Fibroblast of skin of right quadriceps (primary cell): ENCODE data around the gene SPOCD1.

Source experiments
- DNase-seq: peaks from one replicate; pipeline ENCODE4 v3.0.0-alpha.2; 2013

The SPOCD1 gene

DNA sequence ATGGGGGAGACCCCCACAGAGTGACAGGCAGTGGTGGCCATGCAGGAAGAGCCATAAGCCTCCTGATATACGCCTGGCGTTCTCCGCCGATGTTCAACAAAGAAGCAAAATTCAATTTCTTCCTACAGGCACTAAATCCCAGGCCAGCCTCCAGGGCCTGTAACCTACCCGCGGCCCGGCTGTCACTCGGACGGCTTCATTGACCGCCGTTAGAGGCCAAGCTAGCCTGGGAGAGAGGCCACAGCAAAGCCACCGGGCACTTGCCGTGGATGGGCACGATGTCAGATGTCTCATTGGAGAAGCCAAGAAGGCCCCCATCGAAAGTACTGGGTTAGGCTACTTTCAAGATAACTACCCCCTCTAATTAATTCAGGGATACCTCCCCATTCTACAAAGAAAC, 61.4 kb downstream of the SPOCD1 start:
- no peak for DNase-seq

DNA sequence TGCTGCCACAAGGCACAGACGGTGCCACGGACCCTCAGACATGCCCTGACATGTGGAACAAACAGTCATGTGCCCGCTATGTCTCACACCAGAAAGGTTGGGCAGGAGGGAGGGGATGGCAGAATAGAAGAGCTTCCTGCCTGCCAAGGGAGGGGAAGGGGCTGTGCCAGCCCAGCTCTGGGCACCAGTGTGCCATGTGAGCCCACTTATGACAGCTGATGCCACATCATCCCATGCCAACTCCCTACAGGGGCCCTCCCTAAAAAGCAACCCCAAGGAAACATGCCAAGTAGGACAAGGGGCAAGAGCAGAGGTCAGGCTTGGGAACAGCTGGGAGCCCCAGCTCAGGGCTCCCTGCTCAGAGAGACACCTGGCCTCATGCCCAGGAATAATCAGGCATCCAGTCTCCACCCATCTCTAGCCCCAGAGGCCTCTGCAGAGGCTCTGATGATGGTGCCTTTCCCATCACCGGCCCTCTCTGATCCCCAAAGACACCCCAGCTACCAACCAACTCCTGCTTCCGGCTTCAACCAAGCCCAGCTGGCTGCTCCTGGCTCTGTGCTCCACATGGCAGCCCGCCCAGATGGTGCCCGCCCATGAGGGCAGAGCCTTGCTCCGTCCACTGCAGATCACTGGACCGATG, 62.0 kb downstream of the SPOCD1 start:
- DNase-seq, result no peak

DNA sequence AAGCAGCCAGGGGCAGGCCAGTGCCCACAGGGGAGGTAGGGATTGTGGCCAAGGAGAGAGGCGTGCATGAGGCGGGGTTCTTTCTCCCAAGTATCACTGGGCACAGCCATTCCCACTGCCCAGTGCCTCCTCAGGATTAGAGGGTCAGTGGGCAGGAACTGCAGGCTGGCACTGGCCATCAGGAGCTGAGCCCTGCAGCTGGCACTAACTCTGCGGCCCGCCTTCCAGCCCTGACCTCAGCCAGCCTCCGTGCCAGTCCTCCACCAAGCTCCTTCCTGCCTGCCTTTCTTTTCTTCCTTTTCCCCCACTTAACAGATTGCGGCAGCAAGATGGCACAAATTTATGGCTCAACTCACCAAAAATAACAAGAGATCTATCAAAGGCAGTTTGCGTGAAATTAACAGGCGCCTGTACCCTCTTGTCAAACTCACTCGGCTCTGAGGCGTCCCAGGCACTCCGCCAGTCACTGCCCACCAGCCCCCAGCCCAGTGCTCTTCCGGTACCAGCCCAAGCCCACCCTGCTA, 62.8 kb downstream of the SPOCD1 start:
- no peak for DNase-seq

DNA sequence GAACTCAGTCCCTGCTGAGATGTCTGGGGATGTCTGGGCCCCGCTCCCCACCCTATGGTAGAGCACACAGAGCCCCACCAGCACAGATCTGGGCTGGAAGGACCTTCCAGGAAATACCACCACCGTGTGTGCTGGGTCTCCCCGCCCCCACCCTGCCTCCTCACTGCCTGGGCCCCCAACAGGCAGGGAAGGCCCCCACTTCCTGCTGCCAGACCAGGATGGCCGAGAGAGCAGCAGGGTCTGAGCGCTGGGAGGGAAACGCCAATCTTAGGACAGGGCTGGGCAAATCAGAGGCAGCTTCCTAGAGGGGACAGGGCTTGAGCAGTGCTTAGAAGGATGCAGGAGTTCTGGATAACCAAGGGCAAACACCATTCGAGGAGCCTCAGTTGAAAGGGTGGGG, 63.6 kb downstream of the SPOCD1 start:
- DNase-seq, result no peak

DNA sequence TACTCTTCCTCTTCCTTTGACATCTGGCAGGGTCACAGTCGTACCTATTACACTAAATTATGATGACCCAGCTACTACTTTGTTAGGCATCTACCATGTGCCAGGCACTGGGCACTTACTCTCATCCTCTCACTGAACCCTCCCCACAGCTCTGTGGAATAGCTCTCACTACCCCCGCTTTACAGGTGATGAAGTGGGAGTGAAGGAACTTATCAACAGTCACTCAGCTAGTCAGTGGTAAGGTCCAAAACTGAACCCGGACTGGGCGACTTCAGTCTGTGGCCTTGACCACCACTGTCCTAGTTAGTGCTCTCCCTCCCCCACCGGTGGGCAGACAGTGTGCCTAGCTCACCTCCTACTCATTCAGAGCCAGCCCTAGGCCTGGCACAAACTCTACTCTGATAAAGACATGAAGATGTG, 64.0 kb downstream of the SPOCD1 start:
- no peak for DNase-seq

DNA sequence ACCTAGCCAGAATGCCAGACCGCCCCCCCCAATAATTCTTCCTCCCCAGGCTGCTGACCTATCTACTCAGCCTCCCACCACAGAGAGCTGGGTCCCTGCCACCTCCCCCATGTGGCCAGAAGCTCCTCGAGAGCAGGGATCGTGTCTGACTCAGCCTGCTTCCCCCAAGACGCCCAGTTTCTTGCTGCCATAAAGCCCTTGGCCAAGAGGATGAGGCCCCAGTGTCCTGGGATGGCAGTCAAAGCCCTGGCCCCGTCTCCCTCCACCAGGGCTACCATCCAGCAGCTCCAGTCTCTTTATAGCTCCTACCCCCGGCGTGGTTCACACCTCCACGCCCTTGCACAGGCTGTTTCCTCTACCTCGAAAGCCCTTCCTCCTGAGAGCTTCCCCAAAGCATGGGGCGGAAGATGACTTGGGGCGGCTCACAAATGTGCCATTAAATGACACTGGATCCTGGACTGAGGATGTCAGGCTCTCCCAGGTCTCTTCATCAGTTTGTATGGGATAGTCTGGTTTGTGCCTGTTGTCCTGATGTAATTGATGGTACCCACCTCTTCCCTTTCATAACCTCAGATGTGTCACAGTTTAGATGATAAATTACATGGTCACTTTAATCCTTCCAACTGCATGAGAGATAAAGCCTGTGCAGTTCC, 64.8 kb downstream of the SPOCD1 start:
- peak; percentile 74 for DNase-seq

DNA sequence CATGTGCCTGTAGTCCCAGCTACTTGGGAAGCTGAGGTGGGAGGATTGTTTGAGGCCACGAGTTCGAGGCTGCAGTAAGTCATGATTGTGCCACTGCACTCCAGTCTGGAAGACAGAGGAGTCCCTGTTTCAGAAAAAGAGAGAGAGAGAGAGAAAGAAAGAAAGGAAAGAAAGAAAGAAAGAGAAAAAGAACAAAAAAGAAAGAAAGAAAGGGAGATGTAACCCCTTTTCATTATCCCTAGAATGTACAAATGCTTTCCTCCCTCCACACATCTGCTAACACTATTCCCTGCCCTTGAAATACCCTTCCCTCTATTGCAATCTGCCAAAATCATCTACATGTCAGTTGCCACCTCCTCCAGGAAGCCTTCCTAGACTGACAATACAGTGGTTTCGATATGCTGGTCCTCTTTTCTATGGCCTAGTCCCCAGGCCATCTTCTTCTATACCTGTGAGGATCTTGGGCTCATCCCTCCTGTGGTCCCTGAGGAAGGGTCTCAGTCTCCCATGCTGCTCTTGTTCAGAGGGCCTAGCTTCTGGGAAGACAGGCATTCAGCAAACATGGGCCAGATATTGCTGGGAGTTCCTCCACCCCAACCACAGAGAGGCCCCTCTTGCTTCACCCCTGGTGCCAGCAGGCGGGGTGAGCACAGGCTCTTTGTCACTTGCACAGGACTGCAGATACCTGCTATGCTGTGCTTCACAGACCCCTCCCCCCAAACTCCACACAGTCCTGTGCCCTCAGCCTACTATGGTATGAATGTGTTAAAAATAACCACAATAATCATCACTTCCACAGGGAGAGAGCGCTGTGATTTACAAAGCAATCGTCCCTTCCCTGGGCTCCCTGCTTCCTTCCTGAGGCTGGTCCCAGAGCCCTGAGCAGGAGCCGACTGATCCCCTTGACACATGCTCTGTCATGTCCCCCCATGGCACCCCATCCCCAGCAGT, 65.8 kb downstream of the SPOCD1 start:
- DNase-seq, result peak; percentile 55

DNA sequence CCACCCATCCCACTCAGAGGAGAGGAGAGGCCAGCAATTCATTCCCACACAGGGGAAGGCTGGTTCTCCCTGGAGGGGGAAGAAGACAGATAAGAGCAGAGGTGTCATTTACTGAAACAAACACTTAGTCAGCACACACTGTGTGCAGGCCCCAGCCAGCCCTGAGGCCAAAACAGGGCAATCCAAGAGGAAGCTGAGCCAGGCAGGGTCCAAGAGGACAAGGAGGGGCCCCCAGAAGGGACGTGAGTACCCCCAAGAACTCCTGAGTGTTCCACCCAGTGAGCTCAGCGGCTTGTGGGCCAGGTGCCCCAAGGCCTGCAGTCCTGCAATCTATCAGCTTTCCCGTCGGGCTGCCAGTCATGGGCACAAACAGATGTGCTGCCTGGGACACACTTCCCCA, 67.5 kb downstream of the SPOCD1 start:
- no peak for DNase-seq

DNA sequence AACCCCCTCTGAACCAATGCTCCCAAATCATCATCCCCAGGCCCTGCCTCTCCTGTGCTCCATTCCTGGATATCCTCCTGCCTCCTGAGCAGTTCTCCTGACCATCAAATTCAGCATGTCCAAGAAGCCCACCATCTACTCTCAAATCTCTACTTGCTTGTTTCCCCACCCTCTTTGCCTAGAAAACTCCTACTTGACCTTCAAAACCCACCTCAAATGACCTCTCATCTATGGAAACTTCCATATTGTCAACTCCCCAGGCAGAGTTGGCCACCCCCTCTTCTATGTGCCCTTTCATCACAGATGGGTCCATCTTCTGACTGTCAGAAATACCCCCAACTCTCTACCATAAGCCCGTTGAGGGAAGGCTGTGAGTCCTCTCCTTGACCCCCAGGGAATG, 68.5 kb downstream of the SPOCD1 start:
- no peak for DNase-seq

DNA sequence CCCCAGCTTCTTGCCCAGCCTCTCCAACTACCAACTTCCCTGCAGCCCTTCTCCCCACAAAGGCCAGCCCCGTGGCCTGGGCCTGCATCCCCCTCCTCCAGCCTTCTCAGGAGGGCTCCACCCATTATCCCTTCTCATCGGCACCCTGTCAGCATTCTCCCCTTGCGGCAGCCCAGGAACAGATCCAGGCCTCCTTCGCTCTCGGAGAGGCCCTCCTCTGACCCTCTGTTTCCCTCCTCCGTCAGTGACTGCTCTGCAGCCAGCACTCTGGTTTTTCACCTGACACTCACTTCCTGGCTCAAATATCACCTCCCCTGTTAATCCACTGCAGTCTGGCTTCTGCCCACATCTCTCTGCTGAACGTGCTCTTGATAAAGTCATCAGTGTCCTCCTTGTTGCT, 69.1 kb downstream of the SPOCD1 start:
- no peak for DNase-seq

DNA sequence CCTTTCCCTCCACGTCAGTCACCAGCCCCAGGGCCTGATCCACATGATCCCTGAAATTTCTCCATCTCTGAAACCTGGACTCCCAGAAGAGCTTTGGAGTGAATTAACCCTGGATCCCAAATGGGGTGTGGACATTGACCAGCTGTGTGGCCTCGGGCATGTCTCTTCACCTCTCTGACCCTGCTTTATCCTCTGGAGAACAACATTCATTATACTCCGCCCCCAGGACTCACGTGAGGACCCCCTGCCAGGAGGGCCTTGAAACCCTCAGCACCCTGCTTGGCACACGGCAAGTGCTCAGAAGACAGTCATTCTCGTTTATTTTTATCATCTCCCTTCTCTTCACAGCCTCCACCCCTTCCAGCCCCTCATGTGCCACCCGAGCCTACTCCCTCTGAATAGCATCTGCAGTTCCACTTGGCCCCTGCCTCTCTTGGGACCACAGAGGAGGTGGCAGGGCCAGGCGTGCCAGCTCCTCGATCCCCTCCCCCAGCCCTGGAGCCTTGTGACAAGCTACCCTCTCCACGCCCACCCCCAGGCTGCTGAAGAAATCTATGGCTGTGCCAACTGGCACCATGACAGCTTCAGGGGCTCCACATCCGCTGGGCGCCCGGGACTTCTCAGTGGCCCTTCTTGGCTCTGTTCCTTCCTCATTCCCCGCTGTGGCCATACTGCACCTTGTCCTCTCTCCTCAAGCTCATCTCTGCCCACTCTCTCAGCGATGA, 69.7 kb downstream of the SPOCD1 start:
- DNase-seq, result no peak

DNA sequence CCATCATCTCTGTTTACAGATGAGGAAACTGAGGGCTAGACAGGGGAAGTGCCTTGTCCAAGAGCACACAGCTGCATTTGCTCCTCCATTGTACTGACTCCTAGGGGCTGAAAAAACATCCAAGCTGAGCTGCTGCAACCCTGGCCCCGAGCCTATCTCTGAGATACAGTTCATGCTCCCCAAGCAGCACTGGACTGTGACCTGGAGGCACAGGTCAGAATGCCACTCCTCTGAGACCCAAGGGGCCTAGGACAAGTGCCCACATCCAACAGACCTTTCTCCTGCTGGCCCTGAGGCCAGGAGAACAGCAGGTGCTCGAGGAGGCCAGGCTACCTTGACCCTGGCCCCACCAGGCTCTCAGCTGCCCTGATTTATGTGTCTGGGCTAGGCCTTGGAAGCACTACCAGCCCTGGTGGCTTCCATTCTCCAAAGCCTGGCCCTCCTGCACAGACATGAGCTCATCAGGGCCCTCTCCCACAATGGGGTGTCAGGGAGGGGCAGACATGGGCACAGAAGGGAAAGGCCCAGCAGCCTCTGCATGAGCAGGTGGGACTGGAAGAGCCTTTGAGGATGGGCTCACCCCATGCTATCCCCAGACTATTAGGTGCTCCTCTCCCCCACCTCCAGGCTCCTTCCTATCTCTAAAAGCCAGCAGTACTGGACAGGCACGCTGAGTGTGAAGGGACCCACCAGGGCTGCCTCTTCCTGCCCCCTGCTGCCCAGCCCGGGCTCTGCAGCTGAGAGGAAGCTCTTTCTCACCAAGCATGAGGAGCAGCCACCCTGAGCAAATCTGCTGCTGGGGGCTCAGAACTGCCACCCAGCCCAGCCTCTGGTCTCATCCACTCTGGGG, 70.5 kb downstream of the SPOCD1 start:
- DNase-seq, result peak; percentile 58

DNA sequence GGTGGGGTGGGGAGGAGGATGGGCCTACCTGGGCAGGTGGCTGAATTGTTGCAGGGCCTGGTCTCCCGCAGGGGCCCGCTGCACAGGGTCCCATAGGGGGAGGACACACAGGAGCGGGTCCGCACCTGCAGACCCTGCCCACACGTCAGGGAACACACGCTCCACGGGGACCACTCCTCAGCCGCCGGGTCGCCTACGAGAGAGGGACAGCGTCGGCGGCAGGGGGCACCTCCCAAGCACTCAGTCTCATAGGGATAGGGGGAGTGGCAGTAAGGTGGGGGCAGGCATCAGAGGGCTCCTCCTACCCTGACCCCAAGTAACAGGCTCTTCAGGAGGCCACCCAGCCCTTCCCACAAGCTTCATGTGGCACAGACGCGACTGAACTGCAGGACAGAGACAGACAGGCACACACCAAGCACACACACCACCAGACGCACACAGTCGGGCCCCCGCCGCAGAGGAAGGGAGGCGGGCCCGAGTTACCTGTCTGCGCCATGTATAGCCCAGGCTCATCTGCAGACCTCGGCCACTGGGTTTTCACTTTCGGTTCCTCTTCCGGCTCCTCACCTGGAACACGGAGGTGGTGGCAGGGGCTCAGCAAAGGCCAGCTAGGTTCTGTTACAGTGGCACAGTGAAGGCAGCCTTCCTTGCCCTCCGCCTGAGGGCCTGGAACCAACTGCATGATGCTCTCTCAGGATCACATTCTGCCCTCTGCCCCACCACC, 71.5 kb downstream of the SPOCD1 start:
- DNase-seq, result no peak

DNA sequence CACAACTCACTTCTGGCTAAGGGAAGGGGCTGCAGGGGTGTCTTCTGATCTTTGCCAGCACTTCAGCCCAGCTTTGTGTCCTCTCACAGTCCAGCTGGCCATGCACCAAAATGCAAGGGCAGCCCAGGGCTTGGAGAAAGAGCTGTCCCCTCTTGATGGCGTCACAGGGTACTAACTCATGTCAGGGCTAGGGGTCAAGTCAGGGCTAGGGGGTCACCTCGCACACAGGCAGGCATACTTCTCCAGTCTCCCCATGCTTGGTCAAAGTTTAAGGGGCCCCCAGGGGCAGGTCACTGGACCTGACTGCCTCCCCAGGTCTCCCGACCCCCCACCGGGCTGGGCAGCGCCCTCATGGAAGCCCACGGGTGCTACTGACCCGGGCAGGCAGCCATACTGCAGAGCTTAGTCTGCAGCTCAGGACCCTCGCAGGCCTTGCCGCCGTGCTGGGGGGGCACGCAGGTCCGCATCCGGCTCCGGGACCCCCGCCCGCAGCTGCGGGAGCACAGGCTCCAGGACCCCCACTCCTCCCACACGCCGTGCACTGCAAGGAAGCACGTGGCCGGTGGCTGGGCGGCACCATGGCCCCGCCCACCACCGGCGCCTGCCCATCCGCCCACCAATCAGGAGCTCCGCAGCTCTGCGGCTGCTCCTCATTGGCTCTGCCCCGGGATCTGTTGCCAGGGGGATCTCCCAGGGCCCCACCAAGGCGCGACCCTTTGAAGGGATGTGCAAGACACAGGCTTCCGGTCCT, 73.2 kb downstream of the SPOCD1 start:
- DNase-seq, result no peak
